ENCODE measurements around the gene KDM4B. TPM values are rescaled to one million over a fixed set of nuclear protein-coding genes. Genes with fewer than 3 reads are reported as not detected.

The KDM4B gene
- total and polyA plus RNA-seq, 4 donors: 16.6 to 43.6 (median 28.0) TPM

DNA sequence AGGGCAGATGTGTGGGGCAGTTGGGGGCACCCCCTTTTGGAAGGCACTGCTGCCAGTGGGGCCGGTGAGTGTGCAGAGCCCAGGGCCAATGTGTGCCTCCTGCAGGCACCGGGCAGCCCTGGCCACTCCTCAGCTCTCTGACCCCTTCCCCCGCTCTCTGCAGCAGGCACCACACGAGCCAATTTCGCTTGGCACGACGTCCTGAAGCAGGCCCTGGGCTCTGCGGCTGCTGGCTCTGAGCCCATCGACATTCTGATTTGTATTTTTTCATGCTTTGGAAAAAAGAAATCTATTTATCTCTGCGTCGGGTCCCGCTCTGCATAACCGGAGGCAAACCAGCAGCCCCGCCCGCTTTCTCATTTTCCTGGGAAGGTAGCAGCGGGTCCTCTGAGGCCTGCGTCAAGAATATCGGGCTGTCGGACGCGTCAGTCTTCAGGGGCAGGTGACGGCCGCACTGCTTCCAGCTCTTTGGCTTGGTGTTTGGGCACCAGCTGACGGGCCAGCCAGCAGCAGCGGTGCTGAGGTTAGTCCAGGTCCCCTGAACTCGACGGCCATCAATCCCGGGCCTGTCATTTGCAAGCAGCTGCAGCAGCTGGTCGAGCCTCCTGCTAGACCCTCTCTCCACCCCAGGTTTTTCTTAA is 134.3 kb downstream of the KDM4B start:
- peak in 3 of 6 donors; percentile 65 to 93 (median 89) for DNase-seq (ENCODE audit: low read depth in 4 of 6, low spot score in 6 of 6)
- peak overlapping the region; percentile 3 for H3K27ac ChIP-seq (ENCODE audit: low read depth, low read length)
- 17% methylated on average over 22 of the region's 29 CpGs for WGBS (ENCODE audit: insufficient coverage)
- H3K9me3 ChIP-seq (ENCODE audit: control insufficient read depth, insufficient read depth, low read length): peaks cover 6% of the 10 kb centered on the region
- H3K4me3 ChIP-seq (ENCODE audit: low read depth, low read length): no peak overlapping the region
- H3K36me3 ChIP-seq (ENCODE audit: control insufficient read depth, insufficient read depth, low read length): peaks cover 44% of the 10 kb centered on the region
- no peaks in the 10 kb centered on the region for H3K27me3 ChIP-seq (ENCODE audit: control insufficient read depth, insufficient read depth, low read length)
- peaks cover 65% of the 10 kb centered on the region for H3K4me1 ChIP-seq (ENCODE audit: control insufficient read depth, insufficient read depth, low read length)

DNA sequence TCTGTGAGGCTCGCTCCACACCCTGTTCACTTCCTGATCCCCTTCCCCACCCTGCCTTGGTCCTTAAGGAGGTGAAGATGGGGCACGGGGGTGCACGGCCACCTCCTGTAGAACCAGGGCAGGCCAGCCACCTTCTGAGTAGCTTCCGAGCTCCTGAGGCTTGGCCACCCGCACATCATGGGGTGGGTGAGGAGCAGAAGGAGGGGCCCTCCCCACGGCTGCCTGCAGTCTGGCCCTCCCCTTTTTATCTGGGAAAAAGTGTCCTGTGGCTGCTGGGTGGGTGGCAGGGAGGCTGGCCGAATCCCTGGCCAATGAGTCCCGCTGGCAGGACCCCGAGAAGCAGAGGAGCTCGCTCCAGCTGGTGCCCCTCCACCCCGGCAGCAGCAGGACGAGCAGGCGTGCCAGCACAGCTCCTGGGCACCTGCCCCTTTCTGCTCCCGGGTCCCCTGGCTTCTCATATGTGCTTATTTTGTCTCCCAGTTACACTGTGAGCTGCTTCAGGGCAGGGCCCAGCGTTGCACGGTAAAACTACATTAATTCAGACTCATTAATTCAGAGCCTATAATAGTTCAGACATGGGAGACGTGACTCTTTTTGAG is 135.0 kb downstream of the KDM4B start:
- Histone ChIP-seq H3K4me1 (ENCODE audit: control insufficient read depth, insufficient read depth, low read length) (peaks cover 71% of the 10 kb centered on the region), H3K27me3 (ENCODE audit: control insufficient read depth, insufficient read depth, low read length) (no peaks in the 10 kb centered on the region), H3K27ac (ENCODE audit: low read depth, low read length) (peak overlapping the region; percentile 3), H3K9me3 (ENCODE audit: control insufficient read depth, insufficient read depth, low read length) (peaks cover 6% of the 10 kb centered on the region), H3K36me3 (ENCODE audit: control insufficient read depth, insufficient read depth, low read length) (peaks cover 45% of the 10 kb centered on the region), H3K4me3 (ENCODE audit: low read depth, low read length) (no peak overlapping the region)
- peak in 2 of 6 donors; percentile 70 to 71 for DNase-seq (ENCODE audit: low read depth in 4 of 6, low spot score in 6 of 6)
- 37% methylated on average over 12 of the region's 17 CpGs for WGBS (ENCODE audit: insufficient coverage)

DNA sequence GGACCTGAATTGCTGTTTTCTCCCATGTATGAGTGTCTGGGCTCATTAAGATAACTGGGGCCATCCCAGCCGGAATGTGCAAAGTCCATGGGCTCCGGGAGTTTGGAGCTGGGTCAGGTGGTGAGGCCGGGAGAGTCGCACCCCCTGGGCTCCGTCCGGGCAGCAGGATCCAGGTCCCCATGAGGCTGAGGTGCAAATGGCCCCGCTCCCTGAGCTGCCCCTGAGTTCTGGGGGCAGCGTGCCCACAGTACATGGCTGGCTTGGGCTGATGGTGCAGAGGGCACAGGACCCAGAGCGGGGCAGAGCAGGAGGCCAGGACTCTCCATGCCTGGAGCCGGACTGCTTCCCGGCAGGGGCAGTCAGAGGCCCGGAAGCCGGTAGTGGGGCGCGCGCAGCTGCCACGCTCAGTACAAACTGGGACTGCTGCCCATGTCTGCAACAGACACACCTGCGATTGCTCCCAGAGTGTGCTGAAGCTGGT is 136.0 kb downstream of the KDM4B start:
- Histone ChIP-seq H3K4me1 (ENCODE audit: control insufficient read depth, insufficient read depth, low read length) (peaks cover 78% of the 10 kb centered on the region), H3K4me3 (ENCODE audit: low read depth, low read length) (no peak overlapping the region), H3K36me3 (ENCODE audit: control insufficient read depth, insufficient read depth, low read length) (peaks cover 55% of the 10 kb centered on the region), H3K9me3 (ENCODE audit: control insufficient read depth, insufficient read depth, low read length) (peaks cover under 1% of the 10 kb centered on the region), H3K27ac (ENCODE audit: low read depth, low read length) (no peak overlapping the region), H3K27me3 (ENCODE audit: control insufficient read depth, insufficient read depth, low read length) (no peaks in the 10 kb centered on the region)
- no peak for DNase-seq (ENCODE audit: low read depth in 4 of 6, low spot score in 6 of 6)
- 74% methylated on average over 18 of the region's 18 CpGs for WGBS (ENCODE audit: insufficient coverage)

DNA sequence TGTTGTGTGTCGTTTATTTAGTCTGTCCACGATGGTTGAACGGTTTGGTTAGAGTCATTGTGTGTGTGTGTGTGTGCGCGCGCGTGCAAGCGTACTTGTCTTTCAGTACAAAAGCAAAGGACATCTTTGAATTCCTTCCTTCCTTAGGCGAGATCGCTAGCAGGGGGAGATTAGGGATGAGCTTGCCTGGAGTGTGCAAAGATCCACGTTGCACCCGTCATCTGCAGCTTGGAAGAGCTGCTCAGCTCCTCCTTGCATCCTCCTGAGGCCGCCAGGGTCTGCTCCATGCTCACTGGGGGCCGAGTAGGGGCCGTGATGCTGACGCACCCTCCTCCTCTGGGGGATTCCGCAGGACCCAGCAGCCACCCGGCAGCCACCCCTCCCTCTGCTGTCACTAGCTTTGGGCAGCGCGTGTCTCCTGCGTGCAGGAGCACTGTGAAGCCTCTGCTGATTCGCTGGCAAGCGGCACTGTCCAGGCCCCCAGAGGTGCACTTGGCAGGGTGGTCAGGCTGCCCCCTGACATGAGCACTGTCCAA is 137.3 kb downstream of the KDM4B start:
- 58% methylated on average over 23 of the region's 23 CpGs for WGBS (ENCODE audit: insufficient coverage)
- H3K36me3 ChIP-seq (ENCODE audit: control insufficient read depth, insufficient read depth, low read length): peaks cover 66% of the 10 kb centered on the region
- H3K9me3 ChIP-seq (ENCODE audit: control insufficient read depth, insufficient read depth, low read length): no peaks in the 10 kb centered on the region
- peaks cover 86% of the 10 kb centered on the region for H3K4me1 ChIP-seq (ENCODE audit: control insufficient read depth, insufficient read depth, low read length)
- H3K27ac ChIP-seq (ENCODE audit: low read depth, low read length): no peak overlapping the region
- no peaks in the 10 kb centered on the region for H3K27me3 ChIP-seq (ENCODE audit: control insufficient read depth, insufficient read depth, low read length)
- H3K4me3 ChIP-seq (ENCODE audit: low read depth, low read length): no peak overlapping the region
- DNase-seq (ENCODE audit: low read depth in 4 of 6, low spot score in 6 of 6): peak in 2 of 6 donors; percentile 29 to 63

DNA sequence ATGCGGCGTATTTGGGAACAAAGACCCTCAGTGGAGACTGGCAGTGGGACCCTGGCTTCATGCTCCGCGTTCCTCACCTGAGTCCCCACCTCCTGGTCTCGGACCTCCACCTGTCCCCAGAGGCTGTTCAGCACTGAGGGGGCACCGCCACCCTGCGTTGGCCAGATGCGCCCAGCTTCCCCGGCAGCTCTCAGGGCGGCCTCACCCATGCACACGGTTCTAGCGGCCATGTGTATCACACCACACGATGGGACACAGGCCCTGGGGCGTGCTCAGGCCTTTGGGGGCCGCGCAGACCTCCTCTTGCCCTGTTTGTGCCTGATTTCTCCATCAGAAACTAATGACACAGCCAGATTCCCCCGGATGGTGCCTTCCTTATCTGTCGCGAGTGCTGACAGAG is 138.1 kb downstream of the KDM4B start:
- Histone ChIP-seq H3K27me3 (ENCODE audit: control insufficient read depth, insufficient read depth, low read length) (no peaks in the 10 kb centered on the region), H3K27ac (ENCODE audit: low read depth, low read length) (no peak overlapping the region), H3K9me3 (ENCODE audit: control insufficient read depth, insufficient read depth, low read length) (no peaks in the 10 kb centered on the region), H3K4me3 (ENCODE audit: low read depth, low read length) (no peak overlapping the region), H3K4me1 (ENCODE audit: control insufficient read depth, insufficient read depth, low read length) (peaks cover 88% of the 10 kb centered on the region), H3K36me3 (ENCODE audit: control insufficient read depth, insufficient read depth, low read length) (peaks cover 66% of the 10 kb centered on the region)
- WGBS (ENCODE audit: insufficient coverage): 87% methylated on average over 19 of the region's 19 CpGs
- DNase-seq (ENCODE audit: low read depth in 4 of 6, low spot score in 6 of 6): no peak

DNA sequence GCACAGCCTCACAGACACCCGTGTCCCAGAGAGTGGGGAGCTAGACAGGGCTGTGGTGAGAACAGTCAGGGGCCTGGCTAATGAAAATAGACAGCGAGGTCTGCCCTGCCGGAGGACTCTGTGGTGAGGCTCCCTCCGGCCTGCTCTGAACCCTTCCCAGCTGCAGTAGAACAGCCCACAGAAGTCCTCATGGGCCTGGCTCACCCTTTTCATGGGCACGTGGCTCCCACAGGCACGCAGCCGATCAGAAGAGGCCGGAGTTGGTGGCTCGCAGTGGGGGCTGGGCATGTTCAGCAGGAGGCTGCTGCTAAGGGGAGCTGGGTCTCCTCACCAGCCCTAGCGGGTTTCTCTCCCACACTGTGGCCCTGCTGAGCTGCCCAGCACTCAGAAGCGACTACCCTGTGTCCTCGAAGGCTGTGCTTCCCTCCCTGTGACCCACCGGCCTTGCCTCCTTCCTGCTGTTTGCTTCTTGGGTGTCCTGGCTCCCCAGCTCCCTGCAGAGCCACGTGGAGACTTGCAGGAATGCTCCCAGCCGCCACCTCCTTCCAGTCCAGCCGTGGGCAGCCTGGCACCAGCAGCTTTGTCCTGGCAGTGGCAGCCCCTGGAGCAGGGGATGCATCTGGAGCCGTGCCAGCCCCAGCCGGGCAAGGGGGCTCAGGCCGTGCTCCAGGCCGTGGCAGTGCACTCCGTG is 138.7 kb downstream of the KDM4B start:
- Histone ChIP-seq H3K4me3 (ENCODE audit: low read depth, low read length) (no peak overlapping the region), H3K27me3 (ENCODE audit: control insufficient read depth, insufficient read depth, low read length) (no peaks in the 10 kb centered on the region), H3K9me3 (ENCODE audit: control insufficient read depth, insufficient read depth, low read length) (no peaks in the 10 kb centered on the region), H3K36me3 (ENCODE audit: control insufficient read depth, insufficient read depth, low read length) (peaks cover 66% of the 10 kb centered on the region), H3K4me1 (ENCODE audit: control insufficient read depth, insufficient read depth, low read length) (peaks cover 88% of the 10 kb centered on the region), H3K27ac (ENCODE audit: low read depth, low read length) (peak overlapping the region; percentile 4)
- DNase-seq (ENCODE audit: low read depth in 4 of 6, low spot score in 6 of 6): peak in 2 of 6 donors; percentile 26 to 32
- 31% methylated on average over 17 of the region's 21 CpGs for WGBS (ENCODE audit: insufficient coverage)

DNA sequence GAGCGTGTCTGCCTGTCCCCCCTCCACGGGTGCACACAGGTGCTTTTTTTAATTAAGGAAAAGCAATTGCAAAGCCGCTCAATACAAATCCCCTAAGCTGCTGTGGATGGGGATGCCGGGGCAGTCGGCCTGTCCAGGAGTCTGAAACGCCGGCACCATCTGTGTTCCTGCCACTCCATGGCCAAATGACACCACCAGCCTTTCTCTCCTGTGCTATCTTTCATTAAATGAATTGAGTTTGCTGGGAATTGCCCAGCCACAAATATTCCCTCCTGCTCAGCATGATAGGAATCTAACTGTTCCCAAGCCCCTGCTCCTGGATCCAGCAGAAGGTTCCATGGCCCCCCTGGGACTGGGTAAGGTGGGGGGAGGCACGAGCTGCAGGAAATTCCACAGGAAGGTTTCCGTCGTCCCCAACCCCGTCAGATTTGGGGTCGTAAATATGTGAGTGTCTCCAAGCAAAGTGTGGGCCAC is 139.2 kb downstream of the KDM4B start:
- H3K27me3 ChIP-seq (ENCODE audit: control insufficient read depth, insufficient read depth, low read length): no peaks in the 10 kb centered on the region
- H3K4me1 ChIP-seq (ENCODE audit: control insufficient read depth, insufficient read depth, low read length): peaks cover 88% of the 10 kb centered on the region
- peaks cover 71% of the 10 kb centered on the region for H3K36me3 ChIP-seq (ENCODE audit: control insufficient read depth, insufficient read depth, low read length)
- no peaks in the 10 kb centered on the region for H3K9me3 ChIP-seq (ENCODE audit: control insufficient read depth, insufficient read depth, low read length)
- 46% methylated on average over 7 of the region's 12 CpGs for WGBS (ENCODE audit: insufficient coverage)
- peak in 1 of 6 donors; percentile 80 for DNase-seq (ENCODE audit: low read depth in 4 of 6, low spot score in 6 of 6)
- no peak overlapping the region for H3K4me3 ChIP-seq (ENCODE audit: low read depth, low read length)
- H3K27ac ChIP-seq (ENCODE audit: low read depth, low read length): no peak overlapping the region

DNA sequence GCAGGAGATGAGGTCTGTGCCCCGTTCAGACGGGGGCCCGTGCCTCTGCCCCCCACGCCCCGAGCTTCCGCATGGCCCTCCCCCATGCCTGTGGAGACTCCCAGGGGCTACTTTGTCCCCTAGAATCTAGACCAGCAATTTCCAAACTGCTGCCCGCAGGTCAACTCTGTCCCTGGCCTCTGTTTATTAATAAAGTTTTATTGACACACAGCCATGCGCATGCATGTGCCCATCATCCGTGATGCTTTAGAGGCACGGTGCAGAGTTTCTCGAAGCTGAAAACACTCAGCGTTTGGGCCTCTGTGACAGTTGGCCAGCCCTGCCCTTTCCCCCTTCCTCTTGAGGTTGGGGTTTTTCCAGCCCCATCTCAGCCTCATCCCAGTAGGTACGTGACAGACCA is 140.0 kb downstream of the KDM4B start:
- peaks cover 88% of the 10 kb centered on the region for H3K4me1 ChIP-seq (ENCODE audit: control insufficient read depth, insufficient read depth, low read length)
- H3K36me3 ChIP-seq (ENCODE audit: control insufficient read depth, insufficient read depth, low read length): peaks cover 78% of the 10 kb centered on the region
- WGBS (ENCODE audit: insufficient coverage): 96% methylated on average over 8 of the region's 13 CpGs
- no peak overlapping the region for H3K4me3 ChIP-seq (ENCODE audit: low read depth, low read length)
- no peaks in the 10 kb centered on the region for H3K27me3 ChIP-seq (ENCODE audit: control insufficient read depth, insufficient read depth, low read length)
- H3K9me3 ChIP-seq (ENCODE audit: control insufficient read depth, insufficient read depth, low read length): no peaks in the 10 kb centered on the region
- no peak for DNase-seq (ENCODE audit: low read depth in 4 of 6, low spot score in 6 of 6)
- no peak overlapping the region for H3K27ac ChIP-seq (ENCODE audit: low read depth, low read length)

DNA sequence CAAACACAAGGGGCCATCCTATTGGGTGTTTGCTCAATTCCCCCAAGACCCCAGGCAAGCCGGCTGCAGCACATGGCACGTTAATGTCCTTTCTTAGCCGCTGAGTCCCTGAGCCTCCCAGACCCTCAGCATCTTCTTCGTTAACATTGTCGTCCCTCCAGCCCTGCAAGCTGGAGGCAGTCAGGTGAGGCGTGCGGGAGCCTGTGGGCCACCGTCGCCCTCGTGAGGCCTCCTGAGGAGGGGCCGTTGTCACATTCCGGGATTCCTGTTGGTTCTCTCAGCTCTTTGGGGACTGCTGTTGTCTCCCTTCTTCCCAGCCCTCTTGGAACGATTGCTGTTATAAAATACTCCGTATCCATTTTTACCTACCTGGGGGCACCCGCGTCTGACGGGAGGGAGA is 140.6 kb downstream of the KDM4B start:
- H3K27me3 ChIP-seq (ENCODE audit: control insufficient read depth, insufficient read depth, low read length): no peaks in the 10 kb centered on the region
- H3K4me1 ChIP-seq (ENCODE audit: control insufficient read depth, insufficient read depth, low read length): peaks cover 88% of the 10 kb centered on the region
- 83% methylated on average over 16 of the region's 17 CpGs for WGBS (ENCODE audit: insufficient coverage)
- peaks cover 85% of the 10 kb centered on the region for H3K36me3 ChIP-seq (ENCODE audit: control insufficient read depth, insufficient read depth, low read length)
- no peak overlapping the region for H3K4me3 ChIP-seq (ENCODE audit: low read depth, low read length)
- no peak overlapping the region for H3K27ac ChIP-seq (ENCODE audit: low read depth, low read length)
- no peaks in the 10 kb centered on the region for H3K9me3 ChIP-seq (ENCODE audit: control insufficient read depth, insufficient read depth, low read length)
- peak in 1 of 6 donors; percentile 13 for DNase-seq (ENCODE audit: low read depth in 4 of 6, low spot score in 6 of 6)
